Cardiac septum (tissue), 1 donor: ENCODE data around the gene ABCB10. TPM values are rescaled to one million over a fixed set of nuclear protein-coding genes. Genes with fewer than 3 reads are reported as not detected.
A peak's percentile ranks its signal among the peaks of the same experiment; 100 is the strongest.
"Not testable (repeated sequence)": the region's sequence is repeated elsewhere in the genome, so short reads cannot be mapped to it uniquely, and the experiment has no call there.

Experiments used
- DNase-seq: peaks from one replicate; pipeline ENCODE4 v3.0.0-alpha.2; 2020; ENCODE audit warnings: low spot score
- intact Hi-C: fragments of 100-400 bp; cut with DNase I; formaldehyde crosslinking; loops from one replicate; pipeline ENCODE4 v1.14.0; 2022
- total RNA-seq: library from RNA; stranded (reverse); fragmentation: NEBNext Ultra II Directional; extraction: Animal tissue kit (Norgen Biotek cat#: 25700); gene quantifications from one replicate; pipeline ENCODE4 v1.2.1, GENCODE V29; 2021
- donor health status: DM: no; HTN: no; CAD: no.

The ABCB10 gene
- total RNA-seq, 1 donor from 2014 or later, result 11.0 TPM

DNA sequence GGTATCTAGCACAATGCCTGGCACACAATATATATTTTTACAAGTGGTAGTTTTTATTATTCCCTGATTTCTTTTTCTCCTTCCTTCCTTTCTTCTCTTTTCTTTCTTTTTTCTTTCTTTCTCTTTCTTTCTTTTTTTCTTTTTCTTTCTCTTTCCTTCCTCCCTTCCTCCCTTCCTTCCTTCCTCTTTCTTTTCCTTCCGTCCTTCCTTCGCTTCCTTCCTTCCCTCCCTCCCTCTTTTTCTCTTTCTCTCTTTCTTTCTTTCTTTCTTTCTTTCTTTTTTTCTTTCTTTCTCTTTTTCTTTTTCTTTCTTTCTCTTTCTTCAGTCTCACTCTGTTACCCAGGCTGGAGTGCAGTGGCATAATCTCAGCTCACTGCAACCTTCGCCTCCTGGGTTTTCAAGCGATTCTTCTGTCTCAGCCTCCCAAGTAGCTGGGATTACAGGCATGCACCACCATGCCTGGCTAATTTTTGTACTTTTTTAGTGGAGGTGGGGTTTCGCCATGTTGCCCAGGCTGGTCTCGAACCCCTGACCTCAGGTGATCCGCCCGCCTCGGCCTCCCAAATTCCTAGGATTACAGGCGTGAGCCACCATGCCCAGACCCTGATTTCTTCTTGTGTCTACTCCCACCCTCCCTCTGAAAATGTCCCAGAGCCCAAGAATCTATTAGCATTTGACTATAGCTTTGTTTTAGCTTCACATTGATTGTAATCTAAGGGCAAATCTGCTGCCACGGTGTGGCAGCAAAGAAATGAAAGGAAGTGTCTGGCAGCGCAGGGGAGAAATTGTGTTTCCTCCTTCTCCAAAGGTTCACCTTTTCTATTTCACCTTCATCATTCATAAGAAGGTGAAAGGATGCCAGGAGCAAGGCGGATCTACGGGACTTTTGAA lies 19.9 kb upstream of the ABCB10 start:
- no peak for DNase-seq
- intact Hi-C loops, result no loop called here

DNA sequence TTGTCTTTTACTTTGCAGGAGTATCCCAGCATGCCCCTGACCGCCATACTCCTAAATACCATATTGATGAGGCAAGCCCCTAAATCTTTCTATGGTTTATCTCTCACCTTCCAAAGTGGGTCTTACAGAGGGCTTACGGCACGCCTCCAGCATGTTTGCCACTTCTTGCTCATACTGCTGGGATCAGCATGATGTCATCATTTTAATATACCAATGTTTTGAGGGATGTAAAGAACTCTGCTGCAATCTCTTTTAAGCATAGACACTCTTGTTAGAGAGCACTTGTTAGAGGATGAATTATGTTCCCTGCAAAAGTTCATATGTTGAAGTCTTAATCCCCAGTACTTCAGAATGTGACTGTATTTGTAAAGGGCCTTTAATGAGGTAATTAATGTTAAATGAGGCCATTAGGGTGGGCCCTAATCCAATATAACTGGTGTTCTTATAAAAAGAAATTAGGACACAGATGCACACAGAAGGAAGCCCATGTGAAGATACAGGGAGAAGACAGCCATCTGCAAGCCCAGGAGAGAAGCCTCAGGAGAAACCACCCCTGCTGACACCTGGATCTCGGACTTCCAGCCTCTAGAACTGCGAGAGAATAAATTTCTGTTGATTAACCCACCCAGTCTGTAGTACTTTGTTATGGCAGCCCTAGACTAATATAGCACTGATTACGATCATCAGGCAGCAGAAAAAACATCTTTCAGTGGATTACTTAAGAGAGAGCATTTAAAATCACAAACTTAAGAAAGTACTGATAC lies 16.4 kb upstream of the ABCB10 start:
- DNase-seq, result no peak
- intact Hi-C loops, result no loop called here

DNA sequence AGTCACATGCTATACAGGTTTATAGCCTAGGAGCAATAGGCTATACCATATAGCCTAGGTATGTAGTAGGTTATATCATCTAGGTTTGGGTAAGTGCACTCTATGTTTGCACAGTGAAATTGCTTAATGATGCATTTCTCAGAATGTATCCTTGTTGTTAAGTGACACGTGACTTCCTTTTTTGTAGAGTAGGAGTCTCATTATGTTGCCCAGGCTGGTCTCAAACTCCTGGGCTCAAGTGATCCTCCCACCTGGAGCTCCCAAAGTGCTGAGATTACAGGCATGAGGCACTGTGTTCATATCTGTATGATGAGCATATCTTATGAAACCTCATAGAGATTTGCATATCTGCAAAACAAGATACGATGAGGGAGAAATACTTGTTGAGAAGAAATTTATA lies 13.8 kb upstream of the ABCB10 start:
- no peak for DNase-seq
- intact Hi-C loops, result no loop called here

DNA sequence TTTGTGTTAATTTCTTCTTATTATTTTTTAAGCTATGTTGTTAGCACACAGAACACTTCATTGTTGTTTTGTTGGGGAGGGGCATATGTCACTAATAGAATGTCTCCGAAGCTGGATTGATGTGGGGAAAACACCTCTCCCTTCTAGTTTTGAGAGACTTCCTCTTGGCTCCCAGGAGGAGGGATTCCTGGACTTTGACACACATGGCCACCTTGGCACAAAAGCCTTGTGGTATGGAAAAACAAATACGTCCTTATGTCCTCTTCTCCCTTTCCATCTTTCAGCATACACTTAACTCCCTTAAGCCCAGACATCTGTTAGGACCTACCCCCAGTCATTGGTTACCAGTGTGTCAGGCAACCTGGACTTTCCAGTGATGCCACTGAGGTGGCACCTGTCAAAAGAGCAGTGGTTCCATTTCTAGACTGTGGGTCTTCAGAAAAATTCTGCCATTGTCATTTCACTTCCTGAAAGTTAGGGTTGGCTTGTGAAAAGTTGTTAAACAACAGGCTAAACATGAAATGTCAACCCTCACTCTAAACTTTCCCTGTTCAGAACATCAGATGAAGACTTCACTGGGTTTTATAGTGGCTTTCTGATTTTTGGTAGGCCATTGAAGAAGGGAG lies 12.5 kb upstream of the ABCB10 start:
- intact Hi-C loops, result no loop called here
- DNase-seq, result no peak

DNA sequence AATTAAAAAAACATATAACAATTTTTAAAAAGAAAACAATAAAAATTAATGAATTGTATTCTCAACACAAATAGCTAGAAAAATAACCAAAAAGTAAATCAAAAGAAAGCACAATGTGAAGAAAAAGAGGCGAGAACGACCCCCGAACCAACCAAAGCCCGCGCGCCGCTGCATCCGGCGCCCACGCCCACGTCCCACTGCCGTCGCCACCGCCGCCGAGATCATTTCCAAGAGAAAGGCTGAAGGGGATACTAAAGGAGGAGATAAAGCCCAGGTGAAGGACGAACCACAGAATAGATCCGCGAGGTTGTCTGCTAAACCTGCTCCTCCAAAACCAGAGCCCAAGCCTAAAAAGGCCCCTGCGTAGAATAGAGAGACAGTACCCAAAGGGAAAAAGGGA lies 11.8 kb upstream of the ABCB10 start:
- intact Hi-C loops, result no loop called here
- no peak for DNase-seq

DNA sequence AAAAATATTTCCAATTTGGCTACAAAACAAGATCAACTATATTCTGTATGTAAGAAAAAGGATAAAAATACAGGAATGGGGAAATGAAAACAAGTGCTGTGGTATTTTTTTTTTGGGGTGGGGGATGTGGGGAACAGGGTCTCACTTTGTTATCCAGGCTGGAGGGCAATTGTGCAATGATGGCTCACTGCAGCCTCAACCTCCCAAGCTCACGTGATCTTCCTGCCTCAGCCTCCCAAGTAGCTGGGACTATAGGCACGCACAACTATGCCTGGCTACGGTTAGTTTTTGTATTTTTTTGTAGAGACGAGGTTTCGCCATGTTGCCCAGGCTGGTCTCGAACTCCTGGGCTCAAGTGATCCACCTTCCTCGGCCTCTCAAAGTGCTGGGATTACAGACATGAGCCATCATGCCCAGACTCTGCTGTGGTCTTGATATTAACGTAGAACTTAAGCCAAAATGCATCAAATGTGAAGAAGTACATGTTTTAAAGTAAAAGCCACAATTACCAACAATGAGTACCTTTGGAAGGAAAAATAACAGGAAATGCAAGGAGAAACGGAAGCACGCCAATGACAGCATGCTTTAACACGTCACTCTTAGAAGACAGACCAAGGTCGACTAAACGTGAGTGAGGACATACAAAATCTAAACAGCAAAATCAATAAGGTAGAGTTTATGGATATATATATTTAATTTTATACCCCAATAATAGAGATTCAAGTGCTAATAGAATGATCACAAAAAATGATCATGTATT lies 8.8 kb upstream of the ABCB10 start:
- intact Hi-C loops, result no loop called here
- no peak for DNase-seq

DNA sequence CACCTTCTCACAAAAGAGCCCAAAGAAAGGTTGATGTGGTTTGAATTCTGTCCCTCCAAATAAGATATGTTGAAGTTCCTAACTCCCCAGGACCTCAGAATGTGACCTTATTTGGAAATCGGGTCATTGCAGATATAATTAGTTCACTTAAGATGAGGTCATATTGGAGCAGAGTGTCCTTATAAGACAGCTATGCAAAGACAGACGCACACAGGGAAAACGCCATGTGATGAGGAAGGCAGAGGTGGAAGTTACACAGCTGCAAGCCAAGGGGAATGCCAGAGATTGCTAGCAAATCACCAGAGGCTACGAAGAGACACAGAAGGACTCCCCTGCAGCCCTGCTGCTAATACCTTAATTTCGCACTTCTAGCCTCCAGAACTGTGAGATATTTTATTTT lies 5.2 kb upstream of the ABCB10 start:
- intact Hi-C loops, result no loop called here
- DNase-seq, result no peak

DNA sequence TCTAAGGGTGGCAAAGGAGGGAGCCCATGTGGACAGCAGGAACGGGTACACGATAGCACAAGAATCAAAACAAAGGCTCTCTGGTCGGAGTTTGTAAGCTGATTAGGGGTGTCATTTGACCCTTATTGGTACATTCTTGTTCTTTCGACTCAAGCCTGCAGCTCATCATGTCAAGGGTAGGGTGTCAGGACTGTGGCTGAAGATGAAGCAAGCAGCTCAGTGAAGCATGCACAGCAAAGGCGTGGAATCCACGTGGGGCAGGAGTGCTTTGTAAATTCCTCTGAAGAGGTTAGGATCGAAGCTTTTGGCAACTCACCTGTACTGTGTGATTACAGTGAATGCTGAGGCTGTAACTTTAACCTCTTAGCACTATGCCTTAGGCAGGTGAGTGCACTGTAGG lies 4.7 kb upstream of the ABCB10 start:
- DNase-seq, result no peak
- intact Hi-C loops, result no loop called here

DNA sequence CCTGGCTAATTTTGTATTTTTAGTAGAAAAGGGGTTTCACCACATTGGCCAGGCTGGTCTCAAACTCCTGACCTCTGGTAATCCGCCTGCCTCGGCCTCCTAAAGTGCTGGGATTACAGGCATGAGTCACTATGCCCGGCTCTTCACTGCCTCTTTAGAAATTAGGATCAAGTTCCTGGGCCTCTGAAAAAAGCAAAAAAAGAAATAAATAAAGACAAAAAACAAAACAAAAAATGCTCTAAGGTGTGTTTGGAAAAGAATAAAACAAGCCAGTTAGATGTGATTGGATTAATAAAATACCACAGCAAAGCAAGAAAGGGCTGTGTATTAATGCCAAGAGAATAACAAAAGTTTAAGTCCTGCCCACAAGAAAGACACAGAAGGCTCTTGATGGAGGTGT lies 4.2 kb upstream of the ABCB10 start:
- DNase-seq, result no peak
- intact Hi-C loops, result no loop called here

DNA sequence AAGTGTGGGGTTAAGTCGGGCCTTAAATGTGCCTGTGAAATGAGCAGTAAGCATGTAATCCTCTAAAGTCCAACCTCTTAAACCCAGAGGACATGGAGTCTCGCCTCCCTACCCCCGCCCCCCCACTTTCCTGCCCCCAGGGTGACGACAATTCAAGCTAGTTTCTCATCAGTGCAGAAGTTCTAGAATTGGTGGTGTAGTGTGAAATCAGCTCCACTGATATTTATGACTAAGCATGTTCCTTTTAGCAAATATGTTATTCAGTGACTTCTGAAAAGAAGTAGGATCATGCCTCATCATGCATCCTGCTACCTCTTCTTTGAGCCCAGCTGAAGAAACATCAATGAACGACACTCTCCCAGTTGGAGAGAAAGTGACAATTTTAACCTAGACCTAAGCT lies 2.6 kb upstream of the ABCB10 start:
- intact Hi-C loops, result no loop called here
- no peak for DNase-seq

DNA sequence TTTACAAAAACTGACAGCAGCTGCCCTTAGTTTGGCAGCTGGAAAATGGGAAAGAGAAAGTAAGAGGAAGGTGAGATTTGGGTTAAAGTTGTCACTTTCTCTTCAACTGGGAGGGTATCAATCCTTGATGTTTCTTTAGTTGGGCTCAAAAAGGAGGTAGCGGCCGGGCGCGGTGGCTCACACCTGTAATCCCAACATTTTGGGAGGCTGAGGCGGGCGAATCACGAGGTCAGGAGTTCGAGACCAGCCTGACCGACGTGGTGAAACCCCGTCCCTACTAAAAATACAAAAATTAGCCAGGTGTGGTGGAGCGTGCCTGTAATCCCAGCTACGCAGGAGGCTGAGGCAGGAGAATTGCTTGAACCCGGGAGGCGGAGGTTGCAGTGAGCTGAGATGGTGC lies 1.6 kb upstream of the ABCB10 start:
- DNase-seq, intact Hi-C loops: not testable (repeated sequence)

DNA sequence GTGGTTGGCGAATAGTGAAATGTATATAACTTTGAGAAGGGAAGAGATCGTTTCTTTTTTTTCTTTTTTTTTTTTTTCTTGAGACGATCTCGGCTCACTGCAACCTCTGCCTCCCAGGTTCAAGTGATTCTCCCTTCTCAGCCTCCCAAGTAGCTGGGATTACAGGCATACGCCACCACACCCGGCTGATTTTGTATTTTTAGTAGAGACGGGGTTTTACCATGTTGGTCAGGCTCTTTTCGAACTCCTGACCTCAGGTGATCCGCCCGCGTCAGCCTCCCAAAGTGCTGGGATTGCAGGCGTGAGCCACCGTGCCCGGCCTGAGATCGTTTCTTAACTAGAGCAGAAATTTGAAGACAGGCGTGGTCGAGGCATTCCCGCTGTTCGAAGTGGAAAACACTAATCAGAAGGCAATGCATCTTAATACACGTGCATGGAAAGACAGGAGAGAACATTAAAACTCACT lies 862 bp upstream of the ABCB10 start:
- not testable (repeated sequence) for DNase-seq
- intact Hi-C loops, result loop anchor here (1.0 to 2.0 kb wide), 2 partner anchors 37 to 67 kb away; partner anchors contain the start of genes TAF5L and URB2

DNA sequence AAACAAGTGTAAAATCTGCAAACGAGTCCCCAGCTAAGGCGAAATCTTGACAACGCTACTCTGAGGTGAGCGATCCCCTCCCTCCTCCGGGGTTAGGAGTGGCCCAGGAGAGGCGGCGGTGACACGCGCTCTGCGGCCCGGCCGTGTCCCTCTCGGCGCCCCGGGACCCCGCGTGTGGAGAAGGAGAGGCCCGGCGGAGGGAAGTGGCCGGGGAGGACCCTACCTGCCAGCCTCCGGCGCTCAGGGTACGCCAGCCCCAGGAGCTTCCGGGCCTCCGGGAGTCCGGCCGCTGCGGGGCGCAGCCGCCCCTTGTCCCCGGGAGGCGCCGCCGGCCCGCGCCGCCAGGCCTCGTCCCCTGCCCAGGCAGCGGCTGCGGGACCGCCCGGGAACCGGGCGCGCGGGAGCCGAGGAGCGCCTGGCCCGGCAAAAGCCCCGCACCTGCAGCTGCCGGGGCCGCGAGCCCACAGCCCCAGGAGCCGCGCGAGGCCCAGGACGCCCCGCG lies 543 bp downstream of the ABCB10 start:
- DNase-seq, result peak; percentile 79
- intact Hi-C loops, result loop anchor here (2.0 kb wide), 1 partner anchor 39 kb away; no protein-coding TSS in a partner anchor

DNA sequence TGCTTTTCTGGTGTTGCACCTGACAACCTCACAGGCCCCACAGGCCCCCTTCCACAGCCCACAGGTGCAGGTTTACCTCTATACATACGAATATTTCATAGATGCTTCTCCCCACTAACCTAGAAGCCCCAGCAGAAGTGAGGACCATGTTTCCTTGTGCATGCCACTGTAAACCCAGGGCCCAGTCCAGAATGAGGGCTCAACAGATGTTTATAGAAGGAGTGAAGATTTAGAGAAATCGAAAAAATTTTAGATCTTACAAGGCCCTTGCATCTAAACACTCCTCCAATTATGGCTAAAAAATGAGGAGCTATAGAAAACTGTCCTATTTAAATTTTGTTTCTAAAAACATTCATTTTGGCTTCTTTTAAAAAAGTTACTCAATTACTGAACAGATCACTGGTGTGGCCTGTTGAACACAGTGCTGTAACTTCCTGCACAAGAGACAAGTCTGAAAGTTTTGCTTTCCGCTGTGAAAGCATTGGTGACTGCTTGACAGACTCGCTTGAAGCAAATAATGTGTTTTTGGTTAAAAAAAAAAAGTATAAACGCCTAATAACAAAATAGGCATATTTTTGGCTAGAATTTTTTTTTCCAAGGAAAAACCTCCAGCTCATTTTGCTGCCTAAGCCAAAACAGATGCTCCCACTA lies 1.2 kb downstream of the ABCB10 start:
- intact Hi-C loops, result no loop called here
- DNase-seq, result no peak

DNA sequence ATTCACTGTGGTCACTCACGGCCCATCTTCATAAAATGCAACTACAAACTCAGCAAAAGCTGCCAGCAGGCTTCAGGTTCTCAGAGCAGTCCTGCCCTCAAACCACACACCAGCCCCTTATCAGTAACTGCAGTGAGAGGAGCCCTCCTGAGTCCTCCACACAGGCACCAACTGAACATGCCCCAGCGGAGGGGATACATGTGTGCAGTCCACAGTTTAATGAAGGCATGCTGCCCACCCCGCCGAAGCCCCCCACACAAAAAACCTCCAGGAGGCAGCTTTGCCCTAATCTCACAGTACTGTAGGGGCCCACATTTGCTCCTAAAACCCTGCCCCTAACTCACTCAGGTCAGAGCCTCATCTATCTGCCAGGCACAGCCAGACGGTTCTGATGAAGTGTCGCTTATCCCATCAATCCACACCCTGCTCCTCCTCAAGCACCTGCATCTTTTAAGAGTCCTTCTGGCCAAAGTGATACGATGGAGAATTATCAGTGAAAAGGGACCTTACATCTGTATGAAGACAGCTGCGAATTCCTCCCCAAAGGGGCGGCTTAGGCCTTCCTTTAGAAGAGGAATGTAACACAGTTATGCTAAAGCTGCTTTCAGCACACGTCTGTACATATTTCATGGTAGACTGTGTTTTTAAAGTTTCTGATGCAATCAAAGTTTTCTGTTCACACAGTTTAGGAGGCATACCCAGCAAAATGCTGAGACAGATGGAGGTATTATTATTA lies 3.5 kb downstream of the ABCB10 start:
- intact Hi-C loops, result no loop called here
- no peak for DNase-seq

DNA sequence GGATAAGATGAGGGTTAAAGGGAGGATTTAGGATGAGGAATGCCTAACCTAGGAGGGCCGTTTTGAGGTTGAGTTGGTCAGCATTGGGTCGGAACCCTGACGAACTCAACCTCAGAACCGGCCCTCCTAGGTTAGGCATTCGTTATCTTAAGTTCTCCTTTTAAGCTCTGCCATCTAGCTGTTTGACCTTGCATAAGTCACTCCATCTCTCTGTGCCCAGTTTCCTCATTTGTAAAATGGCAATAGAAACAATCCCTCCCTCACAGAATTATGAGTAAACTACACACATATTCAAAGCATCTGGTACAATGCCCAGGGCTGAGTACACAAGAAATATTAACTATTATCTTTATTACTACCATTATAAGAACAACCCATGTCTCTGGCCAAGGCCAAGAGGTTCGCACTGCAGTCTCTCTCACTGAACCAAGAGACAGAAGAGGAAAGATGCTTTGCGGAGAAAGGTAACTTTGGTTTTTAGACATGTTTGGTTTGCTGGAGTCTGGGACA lies 4.8 kb downstream of the ABCB10 start:
- DNase-seq, result no peak
- intact Hi-C loops, result no loop called here

DNA sequence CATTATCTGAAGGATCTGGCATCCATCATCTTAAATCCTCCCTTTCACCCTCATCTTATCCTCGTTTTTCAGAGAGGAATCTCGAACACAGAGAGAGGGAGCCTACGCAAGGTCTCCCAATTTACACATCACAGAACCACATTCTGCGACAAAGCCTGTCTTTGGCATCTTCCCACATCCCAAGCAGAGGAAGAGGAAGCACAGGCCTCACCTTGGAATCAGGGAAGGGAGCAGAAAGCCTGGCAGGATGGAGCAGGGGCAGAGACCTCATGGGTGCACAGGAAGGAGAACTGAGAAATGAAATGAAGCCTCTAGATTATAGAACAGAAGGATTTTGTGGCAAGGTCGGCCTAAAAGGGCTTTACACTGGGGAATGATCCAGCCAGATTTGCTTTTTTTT lies 5.8 kb downstream of the ABCB10 start:
- no peak for DNase-seq
- intact Hi-C loops, result no loop called here
